ENCODE measurements around the gene CCNJL.

CCNJL gene

DNA sequence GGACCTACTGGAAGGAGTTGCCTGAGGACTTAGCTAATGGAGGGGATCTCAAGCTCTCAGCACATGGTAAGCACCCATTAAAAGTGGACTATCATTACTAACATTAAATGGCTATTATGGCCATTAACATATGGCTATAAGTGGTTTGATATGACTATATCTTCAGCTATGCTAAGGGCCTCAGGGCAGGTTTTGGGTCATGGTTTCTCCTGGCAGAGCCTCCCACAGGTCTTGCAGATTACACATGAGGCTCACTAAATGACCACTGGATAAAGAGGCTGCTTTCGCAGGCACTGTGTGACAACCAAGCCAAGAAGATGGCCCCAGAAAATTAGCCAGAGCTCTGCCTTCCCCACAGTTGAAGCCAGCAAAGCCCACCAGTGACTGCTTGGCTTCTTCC is 15.4 kb downstream of the CCNJL start:
- H3K4me1 ChIP-seq (ENCODE audit: control insufficient read depth in 1 of 2, insufficient read depth in 1 of 2, low read depth in 1 of 2, low read length in 1 of 2), result peaks cover 73 to 95% of the 10 kb centered on the region in 2 experiments
- H3K36me3 ChIP-seq, result no peaks in the 10 kb centered on the region
- no peaks in the 10 kb centered on the region for H3K9me3 ChIP-seq
- peak overlapping the region in 1 of 2 experiments; percentile 28 for H3K4me3 ChIP-seq (ENCODE audit: low read depth in 1 of 2, low read length in 1 of 2)
- no peak for TF ChIP-seq CTCF (IDR thresholded peaks at IDR 0.05)
- H3K27ac ChIP-seq, result peak overlapping the region; percentile 97
- H3K27me3 ChIP-seq, result no peaks in the 10 kb centered on the region

GRCh38 chr5:160296496-160296895 is 15.9 kb downstream of the CCNJL start:
- Histone ChIP-seq H3K27ac (peak overlapping the region; percentile 97), H3K9me3 (no peaks in the 10 kb centered on the region), H3K4me1 (ENCODE audit: control insufficient read depth in 1 of 2, insufficient read depth in 1 of 2, low read depth in 1 of 2, low read length in 1 of 2) (peaks cover 79 to 100% of the 10 kb centered on the region in 2 experiments), H3K4me3 (ENCODE audit: low read depth in 1 of 2, low read length in 1 of 2) (peak overlapping the region in 1 of 2 experiments; percentile 28), H3K27me3 (no peaks in the 10 kb centered on the region), H3K36me3 (no peaks in the 10 kb centered on the region)
- TF ChIP-seq CTCF (IDR thresholded peaks at IDR 0.05), result no peak

DNA sequence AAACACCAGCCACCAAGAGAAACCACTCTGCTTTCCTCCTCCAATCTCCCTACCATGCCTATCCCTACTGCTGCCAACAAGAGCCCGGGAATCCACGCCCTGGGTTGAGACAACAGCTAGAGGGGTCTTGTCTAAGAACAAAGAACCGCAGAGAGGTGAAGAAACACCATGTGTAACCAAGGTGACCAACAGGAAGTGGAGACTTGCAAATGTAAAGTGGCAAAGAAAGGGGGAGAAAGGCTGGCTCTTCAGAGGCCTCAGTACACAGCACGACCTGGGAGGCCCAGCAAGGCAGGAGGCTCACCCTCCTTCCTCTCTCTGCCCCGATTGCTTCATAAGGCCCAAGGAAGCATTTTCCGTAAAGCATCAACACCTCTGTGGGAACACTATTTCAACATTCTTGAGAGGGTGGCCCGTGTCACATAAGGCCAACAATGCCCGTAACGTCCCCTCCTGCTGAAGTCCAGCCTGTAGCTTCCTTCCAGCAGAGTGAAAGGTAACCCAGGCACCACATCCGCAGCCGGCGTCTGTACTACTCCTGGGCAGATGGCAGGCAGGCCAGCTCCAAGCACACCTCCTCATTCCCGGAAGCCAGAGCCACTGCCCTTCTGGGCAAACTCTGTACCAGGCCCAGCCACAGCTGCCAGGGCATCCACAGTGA is 18.3 kb downstream of the CCNJL start:
- Histone ChIP-seq H3K4me1 (ENCODE audit: control insufficient read depth in 1 of 2, insufficient read depth in 1 of 2, low read depth in 1 of 2, low read length in 1 of 2) (peaks cover 97 to 100% of the 10 kb centered on the region in 2 experiments), H3K27ac (peak overlapping the region; percentile 97)

DNA sequence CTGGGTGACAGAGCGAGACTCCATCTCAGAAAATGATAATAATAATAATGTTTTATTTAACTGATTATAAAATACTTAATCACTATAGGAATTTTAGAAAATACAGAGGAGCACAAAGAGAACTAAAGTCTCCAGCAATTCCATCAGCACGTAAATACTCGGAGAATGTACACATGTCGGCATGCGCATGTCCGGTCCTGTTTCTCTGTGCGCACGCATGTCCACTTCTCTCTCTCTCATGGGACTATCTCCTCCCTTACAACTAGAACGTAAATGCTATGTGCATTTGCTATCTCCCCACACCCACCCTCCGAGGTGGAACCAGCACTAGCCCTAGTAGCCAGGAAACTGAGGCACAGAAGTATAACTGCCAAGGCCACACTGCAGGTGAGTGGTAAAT is 19.0 kb downstream of the CCNJL start:
- H3K4me1 ChIP-seq (ENCODE audit: control insufficient read depth in 1 of 2, insufficient read depth in 1 of 2, low read depth in 1 of 2, low read length in 1 of 2), result peaks cover 93 to 100% of the 10 kb centered on the region in 2 experiments
- no peaks in the 10 kb centered on the region for H3K36me3 ChIP-seq
- peak overlapping the region; percentile 97 for H3K27ac ChIP-seq
- H3K27me3 ChIP-seq, result no peaks in the 10 kb centered on the region
- no peak for TF ChIP-seq CTCF (IDR thresholded peaks at IDR 0.05)
- no peaks in the 10 kb centered on the region for H3K9me3 ChIP-seq
- H3K4me3 ChIP-seq (ENCODE audit: low read depth in 1 of 2, low read length in 1 of 2), result peak overlapping the region; percentile 45 to 46

More for the DNA sequence above, 18.3 kb downstream of the CCNJL start:
- Histone ChIP-seq H3K9me3 (no peaks in the 10 kb centered on the region), H3K36me3 (no peaks in the 10 kb centered on the region), H3K27me3 (no peaks in the 10 kb centered on the region), H3K4me3 (ENCODE audit: low read depth in 1 of 2, low read length in 1 of 2) (peak overlapping the region; percentile 45 to 46)
- TF ChIP-seq CTCF (IDR thresholded peaks at IDR 0.05), result peak; percentile 34

DNA sequence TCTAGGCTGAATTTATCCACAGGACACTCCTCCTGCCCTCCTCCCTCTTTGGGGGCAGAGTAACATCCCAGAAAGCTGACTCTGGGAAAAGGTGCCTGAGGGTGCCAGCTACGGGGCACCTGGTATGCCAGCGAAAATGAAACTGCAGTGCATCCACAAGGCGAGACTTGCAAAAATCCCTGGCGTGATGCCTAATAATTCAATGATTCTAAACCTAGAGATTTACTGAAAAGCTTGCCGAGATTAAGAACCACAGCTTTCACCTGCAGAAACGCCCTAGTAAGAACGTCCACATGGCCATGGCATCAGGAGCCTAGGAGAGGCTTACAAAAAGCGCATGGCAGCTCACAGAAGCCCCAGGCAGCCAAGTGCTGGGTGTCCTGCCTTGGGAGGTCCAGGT is 20.9 kb downstream of the CCNJL start:
- TF ChIP-seq CTCF (IDR thresholded peaks at IDR 0.05), result no peak
- H3K27me3 ChIP-seq, result no peaks in the 10 kb centered on the region
- H3K36me3 ChIP-seq, result no peaks in the 10 kb centered on the region
- no peaks in the 10 kb centered on the region for H3K9me3 ChIP-seq
- H3K27ac ChIP-seq, result peak overlapping the region; percentile 97
- no peak overlapping the region for H3K4me3 ChIP-seq (ENCODE audit: low read depth in 1 of 2, low read length in 1 of 2)
- H3K4me1 ChIP-seq (ENCODE audit: control insufficient read depth in 1 of 2, insufficient read depth in 1 of 2, low read depth in 1 of 2, low read length in 1 of 2), result peaks cover 84 to 100% of the 10 kb centered on the region in 2 experiments

Measured in neutrophil (primary cell).